AG20443 (cell line): ENCODE results near the gene UPF3A.
A peak's percentile ranks its signal among the peaks of the same experiment; 100 is the strongest.
"Not testable (repeated sequence)": the region's sequence is repeated elsewhere in the genome, so short reads cannot be mapped to it uniquely, and the experiment has no call there.

Source experiments
- DNase-seq: peaks from one replicate; pipeline ENCODE4 v3.0.0; 2012; ENCODE audit warnings: low spot score, mixed read lengths

Gene UPF3A

GRCh38 chr13:114281351-114282040 is at the start of gene UPF3A:
Gene UPF3A, plus strand, starts transcription at chr13:114281601. Its CDS starts 39 bp downstream, at chr13:114281640.
- peak; percentile 95 for DNase-seq

GRCh38 chr13:114231886-114232285 is 49.5 kb upstream of the UPF3A start:
- no peak for DNase-seq

GRCh38 chr13:114234266-114234644 is 47.1 kb upstream of the UPF3A start:
- no peak for DNase-seq

GRCh38 chr13:114234645-114235421 is 46.6 kb upstream of the UPF3A start, which contains the start of gene CDC16:
Gene CDC16, plus strand, starts transcription at chr13:114234897. Its CDS starts 188 bp downstream, at chr13:114235085.
- peak; percentile 98 for DNase-seq

GRCh38 chr13:114235697-114236096 is 45.7 kb upstream of the UPF3A start:
- no peak for DNase-seq

GRCh38 chr13:114236227-114236626 is 45.2 kb upstream of the UPF3A start:
- DNase-seq = no peak

GRCh38 chr13:114237415-114238112 is 43.8 kb upstream of the UPF3A start:
- DNase-seq = no peak

GRCh38 chr13:114241918-114242317 is 39.5 kb upstream of the UPF3A start:
- DNase-seq = no peak

- no peak for DNase-seq
Observed at GRCh38 chr13:114243971-114244370, 37.4 kb upstream of the UPF3A start.

GRCh38 chr13:114244637-114245036 is 36.8 kb upstream of the UPF3A start:
- no peak for DNase-seq

GRCh38 chr13:114248011-114248410 is 33.4 kb upstream of the UPF3A start:
- peak; percentile 47 for DNase-seq

- no peak for DNase-seq
Observed at GRCh38 chr13:114249077-114249476, 32.3 kb upstream of the UPF3A start.

- not testable (repeated sequence) for DNase-seq
Observed at GRCh38 chr13:114251639-114252440, 29.6 kb upstream of the UPF3A start.

GRCh38 chr13:114256547-114256946 is 24.9 kb upstream of the UPF3A start:
- no peak for DNase-seq

GRCh38 chr13:114257014-114257413 is 24.4 kb upstream of the UPF3A start:
- DNase-seq = no peak

GRCh38 chr13:114258589-114258988 is 22.8 kb upstream of the UPF3A start:
- no peak for DNase-seq

- no peak for DNase-seq
Observed at GRCh38 chr13:114259374-114259773, 22.0 kb upstream of the UPF3A start.

- no peak for DNase-seq
Observed at GRCh38 chr13:114259974-114260373, 21.4 kb upstream of the UPF3A start.

- DNase-seq = no peak
Observed at GRCh38 chr13:114260814-114261213, 20.6 kb upstream of the UPF3A start.

- DNase-seq = no peak
Observed at GRCh38 chr13:114261328-114261965, 20.0 kb upstream of the UPF3A start.

- DNase-seq = no peak
Observed at GRCh38 chr13:114263578-114263977, 17.8 kb upstream of the UPF3A start.
